Stimulated activated naive CD8-positive, alpha-beta T cell treated with anti-CD3 and anti-CD28 coated beads, Interleukin-15, amount 100 ng/mL, for 72 hours (primary cell): Measurements from ENCODE around the gene FAM47B.

ENCODE experiments used
- ATAC-seq: fragments of 150-1000 bp; cut with Tn5 transposase; 2 replicates; pipeline ENCODE4 v1.10.0; 2021; ENCODE audit warnings: mild to moderate bottlenecking, moderate library complexity
- DNase-seq, 2 donors: peaks; one replicate each; pipeline ENCODE4 v3.0.0; 2021 to 2022
- H3K27ac Mint-ChIP-seq, 2 donors: one replicate each; pipeline ENCODE4 v1.8.0; 2022; ENCODE audit warnings: mild to moderate bottlenecking in 2 of 2, mixed read lengths in 2 of 2, moderate library complexity in 2 of 2
- H3K27me3 Mint-ChIP-seq: one replicate; pipeline ENCODE4 v1.8.0; 2022; ENCODE audit warnings: mixed read lengths
- H3K4me1 Mint-ChIP-seq: one replicate; pipeline ENCODE4 v1.8.0; 2022; ENCODE audit warnings: mild to moderate bottlenecking, mixed read lengths
- H3K4me3 Mint-ChIP-seq, 2 donors: one replicate each; pipeline ENCODE4 v1.8.0; 2022; ENCODE audit warnings: mild to moderate bottlenecking in 2 of 2, mixed read lengths in 2 of 2, moderate library complexity in 1 of 2
- H3K9me3 Mint-ChIP-seq, 2 donors: one replicate each; pipeline ENCODE4 v1.8.0; 2022; ENCODE audit warnings: mixed read lengths in 2 of 2

The FAM47B gene

GRCh38 chrX:34942496-34942895 is at the start of gene FAM47B:
FAM47B (plus strand) TSS chrX:34942796; CDS start chrX:34942832, 36 bp downstream.
- DNase-seq, result no peak
- ATAC-seq, result no peak
- Mint-ChIP-seq H3K9me3 (no peaks in the 10 kb centered on the region), H3K4me1 (no peaks in the 10 kb centered on the region), H3K4me3 (no peak within 1 kb of the TSS), H3K27me3 (no peaks in the 10 kb centered on the region), H3K27ac (no peak within 1 kb of the TSS)

- H3K4me1 Mint-ChIP-seq, result no peaks in the 10 kb centered on the region
- DNase-seq, result no peak
- no peak overlapping the region for H3K4me3 Mint-ChIP-seq
- H3K27me3 Mint-ChIP-seq, result no peaks in the 10 kb centered on the region
- no peaks in the 10 kb centered on the region for H3K9me3 Mint-ChIP-seq
- no peak overlapping the region for H3K27ac Mint-ChIP-seq
- no peak for ATAC-seq
These were observed 48.9 kb upstream of the FAM47B start for GRCh38 chrX:34893741-34894140.

- no peak overlapping the region for H3K4me3 Mint-ChIP-seq
- H3K4me1 Mint-ChIP-seq, result no peaks in the 10 kb centered on the region
- no peaks in the 10 kb centered on the region for H3K27me3 Mint-ChIP-seq
- DNase-seq, result no peak
- ATAC-seq, result no peak
- H3K27ac Mint-ChIP-seq, result no peak overlapping the region
- H3K9me3 Mint-ChIP-seq, result no peaks in the 10 kb centered on the region
These were observed 41.9 kb upstream of the FAM47B start for GRCh38 chrX:34900691-34901090.

GRCh38 chrX:34901761-34902160 is 40.8 kb upstream of the FAM47B start:
- H3K4me1 Mint-ChIP-seq, result no peaks in the 10 kb centered on the region
- no peak overlapping the region for H3K4me3 Mint-ChIP-seq
- H3K9me3 Mint-ChIP-seq, result no peaks in the 10 kb centered on the region
- ATAC-seq (no peak), DNase-seq (no peak)
- no peak overlapping the region for H3K27ac Mint-ChIP-seq
- H3K27me3 Mint-ChIP-seq, result no peaks in the 10 kb centered on the region

GRCh38 chrX:34903316-34903715 is 39.3 kb upstream of the FAM47B start:
- Mint-ChIP-seq H3K9me3 (no peaks in the 10 kb centered on the region), H3K27me3 (no peaks in the 10 kb centered on the region), H3K4me1 (no peaks in the 10 kb centered on the region), H3K27ac (no peak overlapping the region), H3K4me3 (no peak overlapping the region)
- ATAC-seq, result no peak
- no peak for DNase-seq

GRCh38 chrX:34909151-34909550 is 33.4 kb upstream of the FAM47B start:
- Mint-ChIP-seq H3K4me1 (no peaks in the 10 kb centered on the region), H3K9me3 (peaks cover 0 to 6% of the 10 kb centered on the region in 2 donors), H3K27me3 (no peaks in the 10 kb centered on the region), H3K4me3 (no peak overlapping the region), H3K27ac (no peak overlapping the region)
- no peak for ATAC-seq
- no peak for DNase-seq

GRCh38 chrX:34915463-34916225 is 27.0 kb upstream of the FAM47B start:
- Mint-ChIP-seq H3K4me3 (no peak overlapping the region), H3K27me3 (no peaks in the 10 kb centered on the region), H3K9me3 (no peaks in the 10 kb centered on the region), H3K4me1 (no peaks in the 10 kb centered on the region), H3K27ac (no peak overlapping the region)
- ATAC-seq (no peak), DNase-seq (no peak)

- H3K4me3 Mint-ChIP-seq, result no peak overlapping the region
- no peaks in the 10 kb centered on the region for H3K9me3 Mint-ChIP-seq
- ATAC-seq (no peak), DNase-seq (no peak)
- no peak overlapping the region for H3K27ac Mint-ChIP-seq
- H3K27me3 Mint-ChIP-seq, result no peaks in the 10 kb centered on the region
- no peaks in the 10 kb centered on the region for H3K4me1 Mint-ChIP-seq
These were observed 25.4 kb upstream of the FAM47B start for GRCh38 chrX:34917146-34917545.

GRCh38 chrX:34918091-34918736 is 24.4 kb upstream of the FAM47B start:
- H3K4me1 Mint-ChIP-seq, result no peaks in the 10 kb centered on the region
- H3K4me3 Mint-ChIP-seq, result no peak overlapping the region
- H3K9me3 Mint-ChIP-seq, result no peaks in the 10 kb centered on the region
- no peaks in the 10 kb centered on the region for H3K27me3 Mint-ChIP-seq
- ATAC-seq (no peak), DNase-seq (no peak)
- no peak overlapping the region for H3K27ac Mint-ChIP-seq

- DNase-seq (no peak), ATAC-seq (no peak)
- Mint-ChIP-seq H3K27me3 (no peaks in the 10 kb centered on the region), H3K4me3 (no peak overlapping the region), H3K27ac (no peak overlapping the region), H3K9me3 (no peaks in the 10 kb centered on the region), H3K4me1 (no peaks in the 10 kb centered on the region)
These were observed 23.7 kb upstream of the FAM47B start for GRCh38 chrX:34918856-34919255.

GRCh38 chrX:34927866-34928265 is 14.7 kb upstream of the FAM47B start:
- H3K27ac Mint-ChIP-seq, result no peak overlapping the region

GRCh38 chrX:34943235-34943634 is 639 bp downstream of the FAM47B start:
- Mint-ChIP-seq H3K9me3 (no peaks in the 10 kb centered on the region), H3K4me1 (no peaks in the 10 kb centered on the region), H3K4me3 (no peak overlapping the region), H3K27ac (no peak overlapping the region), H3K27me3 (no peaks in the 10 kb centered on the region)
- DNase-seq (no peak), ATAC-seq (no peak)

More at GRCh38 chrX:34927866-34928265, 14.7 kb upstream of the FAM47B start:
- no peaks in the 10 kb centered on the region for H3K9me3 Mint-ChIP-seq
- ATAC-seq (no peak), DNase-seq (no peak)
- H3K27me3 Mint-ChIP-seq, result no peaks in the 10 kb centered on the region
- H3K4me1 Mint-ChIP-seq, result no peaks in the 10 kb centered on the region
- no peak overlapping the region for H3K4me3 Mint-ChIP-seq

GRCh38 chrX:34956916-34957315 is 14.3 kb downstream of the FAM47B start:
- no peak overlapping the region for H3K27ac Mint-ChIP-seq
- no peaks in the 10 kb centered on the region for H3K27me3 Mint-ChIP-seq
- ATAC-seq (no peak), DNase-seq (no peak)
- no peaks in the 10 kb centered on the region for H3K4me1 Mint-ChIP-seq
- H3K9me3 Mint-ChIP-seq, result no peaks in the 10 kb centered on the region
- H3K4me3 Mint-ChIP-seq, result no peak overlapping the region

GRCh38 chrX:34961662-34962061 is 19.1 kb downstream of the FAM47B start:
- no peak overlapping the region for H3K27ac Mint-ChIP-seq
- H3K9me3 Mint-ChIP-seq, result no peaks in the 10 kb centered on the region
- no peaks in the 10 kb centered on the region for H3K4me1 Mint-ChIP-seq
- no peaks in the 10 kb centered on the region for H3K27me3 Mint-ChIP-seq
- DNase-seq (no peak), ATAC-seq (no peak)
- no peak overlapping the region for H3K4me3 Mint-ChIP-seq

- Mint-ChIP-seq H3K27me3 (no peaks in the 10 kb centered on the region), H3K4me3 (no peak overlapping the region), H3K4me1 (no peaks in the 10 kb centered on the region), H3K9me3 (no peaks in the 10 kb centered on the region), H3K27ac (no peak overlapping the region)
- ATAC-seq, result no peak
- DNase-seq, result no peak
These were observed 29.6 kb downstream of the FAM47B start for GRCh38 chrX:34972206-34972605.

- no peak overlapping the region for H3K4me3 Mint-ChIP-seq
- ATAC-seq (no peak), DNase-seq (no peak)
- H3K4me1 Mint-ChIP-seq, result no peaks in the 10 kb centered on the region
- no peaks in the 10 kb centered on the region for H3K27me3 Mint-ChIP-seq
- peaks cover 0 to 7% of the 10 kb centered on the region in 2 donors for H3K9me3 Mint-ChIP-seq
- H3K27ac Mint-ChIP-seq, result no peak overlapping the region
These were observed 35.6 kb downstream of the FAM47B start for GRCh38 chrX:34978171-34978570.

GRCh38 chrX:34987646-34988045 is 45.0 kb downstream of the FAM47B start:
- H3K27me3 Mint-ChIP-seq, result no peaks in the 10 kb centered on the region

More at GRCh38 chrX:34987646-34988045, 45.0 kb downstream of the FAM47B start:
- H3K4me1 Mint-ChIP-seq, result no peaks in the 10 kb centered on the region
- DNase-seq, result no peak
- no peak for ATAC-seq
- H3K9me3 Mint-ChIP-seq, result no peaks in the 10 kb centered on the region
- H3K4me3 Mint-ChIP-seq, result no peak overlapping the region
- H3K27ac Mint-ChIP-seq, result no peak overlapping the region
